Non-pigmented ciliary epithelial cell (primary cell): Measurements from ENCODE around the gene ATP1B3.
"Not testable (repeated sequence)": the region's sequence is repeated elsewhere in the genome, so short reads cannot be mapped to it uniquely, and the experiment has no call there.

ENCODE experiments used
- DNase-seq: peaks from one replicate; pipeline ENCODE4 v3.0.0-alpha.2; 2010; ENCODE audit warnings: low read depth

Gene ATP1B3

GRCh38 chr3:141860766-141861513, 15.5 kb upstream of the ATP1B3 start:
- DNase-seq: no peak

GRCh38 chr3:141862279-141862816, 14.1 kb upstream of the ATP1B3 start:
- DNase-seq: no peak

DNA sequence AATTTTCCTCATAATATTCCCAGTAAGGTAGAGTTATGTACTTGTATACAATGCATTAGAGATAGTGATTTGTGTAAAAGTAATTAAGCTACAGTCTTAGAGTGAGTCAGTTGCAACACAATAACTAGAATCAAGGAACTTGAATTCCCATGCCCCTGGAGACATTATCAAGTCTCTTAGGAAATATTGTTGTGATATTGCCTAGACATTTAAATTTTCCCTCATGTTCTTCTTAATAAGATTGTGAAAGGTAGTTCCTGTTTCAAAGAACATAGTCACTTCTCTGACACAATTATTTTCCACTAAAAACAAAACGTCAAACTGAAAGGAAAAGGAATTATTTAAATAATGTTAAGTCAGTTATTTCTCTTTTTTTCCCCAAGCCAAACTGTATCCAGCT, 13.0 kb upstream of the ATP1B3 start:
- DNase-seq: no peak

- DNase-seq: no peak
These were observed 12.0 kb upstream of the ATP1B3 start for GRCh38 chr3:141864281-141864970.

GRCh38 chr3:141865101-141865500, 11.3 kb upstream of the ATP1B3 start:
- DNase-seq: no peak

GRCh38 chr3:141870091-141870687, 6.3 kb upstream of the ATP1B3 start:
- DNase-seq: no peak

DNA sequence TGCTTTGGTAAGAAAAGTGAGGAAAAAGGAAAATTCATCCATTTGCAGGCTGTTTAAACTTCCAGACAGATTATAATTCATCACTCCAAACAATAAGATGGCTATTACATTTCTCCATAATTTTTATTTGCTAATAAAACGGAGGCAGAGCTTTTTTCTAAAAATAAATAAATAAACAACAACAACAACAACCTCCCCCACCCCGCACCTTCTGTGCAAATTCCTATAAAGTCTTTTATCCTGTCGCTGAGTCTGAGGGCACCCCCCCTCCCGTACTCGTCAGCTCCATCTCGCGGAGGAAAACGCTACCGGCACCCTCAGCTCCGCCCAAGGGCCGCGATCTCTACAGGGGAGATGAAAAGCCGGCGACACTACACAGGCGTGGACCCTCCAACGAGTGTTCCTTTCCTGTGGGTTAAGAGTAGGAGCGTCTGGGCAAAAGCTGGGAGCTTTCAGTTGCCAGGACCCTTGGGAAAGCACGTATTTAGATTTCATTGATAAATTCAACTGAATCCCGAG, 1.0 kb upstream of the ATP1B3 start:
- DNase-seq: no peak

GRCh38 chr3:141875893-141876380, 506 bp upstream of the ATP1B3 start:
- no peak for DNase-seq

DNA sequence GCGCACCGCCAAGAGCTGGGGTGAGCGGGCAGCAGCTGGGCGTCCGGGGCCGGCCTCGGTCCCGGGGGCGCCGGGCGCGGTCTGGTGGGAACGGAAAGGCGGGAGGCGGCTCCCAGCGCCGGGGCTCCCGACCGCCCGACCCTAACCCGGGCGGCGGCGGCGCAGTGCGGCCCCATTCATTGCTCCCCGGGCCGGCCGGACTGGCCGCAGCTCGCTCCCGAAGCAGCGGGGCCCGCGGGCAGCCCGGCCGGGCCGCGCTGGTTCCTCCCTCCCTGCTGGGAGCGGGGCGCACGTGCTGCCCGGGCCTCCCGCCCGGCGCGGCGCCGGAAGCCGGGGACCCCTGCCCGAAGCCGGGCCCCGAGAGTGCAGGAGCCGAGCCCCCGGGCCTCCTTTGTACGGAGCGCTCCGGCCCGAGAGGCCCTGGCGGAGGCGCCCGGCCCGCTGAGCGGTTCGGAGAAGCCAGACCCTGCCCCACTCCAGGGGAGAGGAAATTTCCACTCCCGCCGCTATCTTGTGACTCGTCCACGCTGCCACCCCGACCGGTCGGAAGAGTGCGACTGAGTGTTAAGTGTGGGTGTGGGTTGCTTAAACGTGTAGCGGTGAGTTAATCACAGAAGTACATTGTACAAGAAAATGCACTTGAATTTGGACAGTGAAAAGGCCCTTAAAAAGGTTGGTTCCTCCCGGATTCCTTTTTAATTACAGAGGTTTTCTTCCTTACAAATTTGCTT, 613 bp downstream of the ATP1B3 start:
- no peak for DNase-seq

GRCh38 chr3:141877911-141878310, 1.5 kb downstream of the ATP1B3 start:
- DNase-seq: no peak

- no peak for DNase-seq
These were observed 1.9 kb downstream of the ATP1B3 start for GRCh38 chr3:141878326-141878725.

DNA sequence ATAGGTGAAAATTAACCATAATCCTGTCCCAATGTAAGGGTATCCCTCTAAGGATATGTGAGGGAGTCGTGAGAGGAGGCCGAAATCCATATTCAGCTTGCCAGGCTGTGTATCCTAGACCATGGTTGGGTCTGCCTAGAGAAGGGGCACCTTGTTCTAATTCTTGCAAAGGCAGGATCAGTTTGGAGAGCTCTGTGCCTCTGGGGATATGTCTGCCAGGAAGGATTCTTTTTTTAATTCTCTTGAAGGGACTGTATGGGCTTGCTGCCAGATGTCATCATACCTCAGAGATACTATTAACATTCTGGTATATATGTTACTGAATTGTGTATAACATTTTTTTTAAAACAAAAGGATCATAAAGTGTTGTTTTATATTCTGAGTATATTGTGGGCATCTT, 2.4 kb downstream of the ATP1B3 start:
- DNase-seq: no peak

- no peak for DNase-seq
These were observed 5.3 kb downstream of the ATP1B3 start for GRCh38 chr3:141881702-141882101.

- no peak for DNase-seq
These were observed 10.6 kb downstream of the ATP1B3 start for GRCh38 chr3:141887051-141887450.

DNA sequence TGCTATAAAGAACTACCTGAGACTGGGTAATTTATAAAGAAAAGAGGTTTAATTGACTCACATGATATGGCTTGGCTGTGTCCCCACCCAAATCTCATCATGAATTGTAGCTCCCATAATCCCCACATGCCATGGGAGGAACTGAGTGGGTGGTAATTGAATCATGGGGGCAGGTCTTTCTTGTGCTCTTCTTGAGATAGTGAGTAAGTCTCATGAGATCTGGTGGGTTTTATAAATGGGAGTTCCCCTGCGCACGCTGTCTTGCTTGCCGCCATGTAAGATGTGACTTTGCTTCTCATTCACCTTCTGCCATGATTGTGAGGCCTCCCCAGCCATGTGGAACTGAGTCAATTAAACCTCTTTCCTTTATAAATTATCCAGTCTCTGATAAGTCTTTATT, 12.1 kb downstream of the ATP1B3 start:
- DNase-seq: not testable (repeated sequence)

DNA sequence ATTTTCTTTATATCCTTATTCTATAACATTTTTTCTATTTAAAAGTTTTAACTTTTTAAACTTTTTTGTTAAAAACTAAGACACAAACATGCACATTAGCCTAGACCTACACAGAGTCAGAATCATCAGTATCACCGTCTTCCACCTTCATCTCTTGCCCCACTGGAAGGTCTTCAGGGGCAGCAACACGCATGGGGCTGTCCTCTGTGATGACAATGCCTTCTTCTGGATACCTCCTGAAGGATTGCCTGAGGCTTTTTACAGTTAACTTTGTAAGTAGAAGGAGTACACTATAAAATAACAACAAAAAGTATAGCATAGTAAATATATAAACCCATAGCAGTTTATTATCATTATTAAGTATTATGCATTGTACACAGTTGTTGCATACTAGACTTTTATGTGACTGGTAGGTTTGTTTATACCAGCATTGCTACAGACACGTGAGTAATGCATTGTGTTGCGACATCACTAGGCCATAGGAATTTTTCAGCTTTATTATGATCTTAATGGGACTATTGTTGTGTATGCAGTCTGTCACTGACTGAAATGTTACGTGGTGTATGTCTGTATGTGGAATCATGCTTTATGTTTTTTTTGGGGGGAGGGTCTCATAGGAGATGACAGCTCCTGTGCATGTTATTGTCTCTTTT, 18.2 kb downstream of the ATP1B3 start:
- no peak for DNase-seq

GRCh38 chr3:141895731-141896130, 19.3 kb downstream of the ATP1B3 start:
- no peak for DNase-seq

GRCh38 chr3:141898908-141899307, 22.5 kb downstream of the ATP1B3 start:
- DNase-seq: no peak

DNA sequence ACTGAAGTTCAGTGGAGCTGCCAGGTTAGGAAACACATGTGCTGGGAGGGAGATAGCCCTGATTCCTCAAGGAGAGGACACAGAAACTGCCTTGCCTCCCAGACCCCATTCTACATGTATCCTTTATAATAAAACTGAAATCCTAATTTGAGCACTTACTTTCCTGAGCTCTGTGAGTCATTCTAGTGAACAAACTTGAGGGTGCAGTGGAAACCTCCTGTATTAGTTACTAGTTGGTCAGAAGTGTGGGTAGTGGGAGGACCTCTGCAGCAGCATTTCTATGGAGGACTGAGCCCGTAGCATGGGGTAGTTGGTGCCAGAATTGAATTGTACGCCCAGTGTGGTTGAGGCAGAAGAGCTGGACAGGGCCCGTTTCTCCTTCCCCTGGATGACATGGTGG, 23.9 kb downstream of the ATP1B3 start:
- no peak for DNase-seq

GRCh38 chr3:141901914-141902313, 25.5 kb downstream of the ATP1B3 start:
- no peak for DNase-seq

DNA sequence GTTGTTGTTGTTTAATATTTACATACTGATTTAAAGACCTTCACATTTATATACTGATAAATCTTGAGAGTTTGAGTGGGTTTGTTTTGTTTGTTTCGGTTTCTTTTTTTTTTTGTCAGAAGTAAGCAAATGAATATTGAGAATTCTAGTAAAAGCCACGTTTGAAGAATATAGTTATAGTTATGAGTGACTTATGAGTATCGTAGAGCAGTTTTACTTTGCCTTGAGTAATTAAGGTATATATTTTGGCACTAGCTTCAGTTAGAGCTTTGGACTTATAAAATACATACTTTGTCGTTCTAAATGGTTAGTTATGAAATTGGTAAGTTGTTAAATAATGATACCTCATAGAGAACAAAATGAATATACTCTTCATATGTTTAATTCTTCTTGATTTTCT, 27.8 kb downstream of the ATP1B3 start:
- no peak for DNase-seq
